Activated effector memory CD4-positive, alpha-beta T cell treated with anti-CD3 and anti-CD28 coated beads, Interleukin-2, amount 50 U/mL, for 16 hours (primary cell): ENCODE data around the gene PNMA6A.
"Not testable (repeated sequence)": the region's sequence is repeated elsewhere in the genome, so short reads cannot be mapped to it uniquely, and the experiment has no call there.

Experiments used
- DNase-seq: peaks from one replicate; pipeline ENCODE4 v3.0.0-alpha.2; 2020

PNMA6A gene

DNA sequence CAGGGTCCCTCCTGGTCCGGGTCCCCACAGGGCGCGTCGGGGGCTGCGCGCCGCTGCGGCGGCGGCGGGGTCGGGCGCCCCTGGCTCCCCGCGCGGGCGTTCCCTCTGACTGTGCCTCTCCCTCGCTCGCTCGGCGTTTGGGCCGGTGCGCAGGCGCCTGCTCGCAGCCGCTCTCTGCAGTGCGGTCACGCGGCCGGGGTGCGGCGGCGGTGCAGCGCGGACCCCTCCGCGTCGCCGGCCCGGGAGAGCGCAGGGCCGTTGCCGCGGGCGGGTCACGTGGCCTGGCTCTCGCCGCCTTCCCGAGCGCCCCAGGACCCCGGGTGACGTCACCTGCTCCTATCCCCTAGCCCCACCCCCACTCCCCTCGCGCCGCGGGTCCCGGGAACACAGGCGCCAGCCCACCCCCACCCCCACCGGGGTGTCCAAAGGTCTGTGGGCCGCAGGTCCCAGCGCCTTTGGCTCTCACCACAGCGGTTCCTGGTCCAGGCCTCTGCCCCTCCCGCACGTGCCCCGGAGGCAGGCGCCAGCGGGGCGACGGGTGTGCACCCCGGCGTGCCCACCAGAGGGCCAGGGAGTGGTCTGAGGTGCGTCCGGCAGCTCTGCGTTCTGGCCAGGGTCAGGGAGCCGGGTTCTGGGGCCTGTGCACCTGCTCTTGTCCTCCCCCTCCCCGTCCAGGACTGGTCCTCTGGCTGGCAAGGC, 5.3 kb downstream of the PNMA6A start:
- DNase-seq, result not testable (repeated sequence)

DNA sequence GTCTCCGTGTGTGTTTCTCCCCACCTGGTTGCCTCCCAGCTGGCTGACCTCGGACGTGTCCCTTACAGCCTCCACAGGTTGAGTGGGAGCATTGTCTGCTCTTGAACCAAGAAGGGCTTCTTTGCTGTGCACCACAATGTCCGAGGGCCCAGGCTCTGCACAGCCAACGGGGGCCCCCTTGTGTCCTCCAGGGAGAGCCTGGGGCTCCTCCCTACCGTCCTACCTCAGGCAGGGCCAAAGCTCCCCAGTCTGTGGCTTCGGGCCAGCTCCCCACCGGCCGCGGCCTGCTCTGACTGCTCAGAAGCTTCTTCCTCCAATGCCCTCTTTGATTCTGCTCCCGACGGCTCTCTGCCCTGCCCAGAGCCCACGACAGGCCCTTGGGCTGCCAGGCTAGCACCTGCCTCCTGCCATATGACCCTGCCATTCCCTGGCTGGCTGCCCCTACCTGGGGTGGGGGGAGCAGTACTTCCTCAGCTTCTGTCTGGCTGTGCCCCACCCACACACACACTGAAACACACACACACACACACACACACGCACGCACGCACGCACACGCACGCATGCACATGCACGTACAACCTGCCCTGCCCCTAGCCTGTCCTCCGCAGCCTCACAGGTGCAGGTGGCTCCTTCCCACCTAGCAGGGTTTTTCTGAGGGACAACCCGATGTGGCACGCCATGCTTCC, 11.1 kb downstream of the PNMA6A start:
- DNase-seq, result not testable (repeated sequence)

DNA sequence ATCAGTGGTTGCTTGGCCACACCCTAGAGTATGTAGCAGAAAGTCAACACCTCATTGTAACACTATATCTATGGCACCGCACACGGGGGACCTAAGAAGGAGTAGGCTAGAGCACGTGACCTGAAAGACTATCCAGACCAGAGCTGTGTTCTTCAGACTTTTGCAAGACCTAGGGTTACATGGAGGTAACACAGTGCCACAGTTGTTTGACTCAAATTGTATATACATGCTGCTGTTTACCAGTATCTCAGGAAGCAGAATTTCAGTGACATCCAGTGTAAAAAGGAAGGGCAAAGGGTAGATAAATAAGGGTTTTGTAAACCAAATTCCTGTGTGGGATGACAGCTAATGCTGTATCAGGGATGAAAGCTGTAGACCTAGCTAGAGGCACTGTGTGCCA, 30.2 kb downstream of the PNMA6A start:
- DNase-seq, result no peak

DNA sequence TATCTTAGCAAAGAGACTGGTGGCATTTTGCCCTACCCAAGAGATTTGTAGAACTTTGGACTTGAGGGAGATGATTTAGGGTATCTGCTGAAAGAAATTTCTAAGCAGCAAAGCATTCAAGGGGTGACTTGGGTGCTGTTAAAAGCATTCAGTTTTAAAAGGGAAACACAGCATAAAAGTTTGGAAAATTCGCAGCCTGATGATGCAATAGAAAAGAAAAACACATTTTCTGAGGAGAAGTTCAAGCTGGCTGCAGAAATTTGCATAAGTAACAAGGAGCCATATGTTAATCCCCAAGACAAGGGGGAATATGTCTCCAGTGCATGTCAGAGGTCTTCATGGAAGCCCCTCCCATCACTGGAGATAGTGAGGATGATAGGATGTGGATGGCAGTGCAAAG, 32.7 kb downstream of the PNMA6A start:
- DNase-seq, result not testable (repeated sequence)

DNA sequence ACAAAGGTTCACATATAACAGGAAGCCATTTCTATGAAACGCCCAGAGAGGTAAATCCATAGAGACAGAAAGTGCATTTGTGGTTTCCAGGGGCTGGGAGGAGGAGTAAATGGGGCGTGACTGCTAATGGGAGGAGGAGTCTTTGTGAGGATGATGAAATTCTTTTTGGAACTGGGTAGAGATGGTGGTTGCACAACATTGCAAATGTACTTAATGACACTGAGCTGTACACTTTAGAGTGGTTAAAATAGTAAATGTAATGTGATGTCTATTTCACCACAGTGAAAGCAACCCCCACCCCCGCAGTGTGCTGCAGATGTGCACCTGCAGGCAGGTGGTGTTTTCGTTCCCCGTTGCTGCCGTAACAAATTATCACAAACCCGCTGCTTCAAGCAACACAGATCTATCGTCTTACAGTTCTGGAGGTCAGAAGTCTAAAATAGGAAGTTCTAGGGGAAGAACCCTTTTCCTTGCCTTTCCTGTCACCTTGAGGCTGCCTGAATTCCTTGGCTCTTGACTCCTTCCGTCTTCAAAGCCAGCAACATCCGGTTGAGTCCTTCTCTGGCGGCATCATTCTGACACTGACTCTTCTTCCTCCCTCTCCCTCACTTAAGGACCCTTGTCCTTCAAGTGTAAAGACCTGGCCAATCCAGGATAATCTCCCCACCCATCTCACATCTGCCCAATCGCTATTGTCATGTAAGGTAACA, 34.0 kb downstream of the PNMA6A start:
- not testable (repeated sequence) for DNase-seq

DNA sequence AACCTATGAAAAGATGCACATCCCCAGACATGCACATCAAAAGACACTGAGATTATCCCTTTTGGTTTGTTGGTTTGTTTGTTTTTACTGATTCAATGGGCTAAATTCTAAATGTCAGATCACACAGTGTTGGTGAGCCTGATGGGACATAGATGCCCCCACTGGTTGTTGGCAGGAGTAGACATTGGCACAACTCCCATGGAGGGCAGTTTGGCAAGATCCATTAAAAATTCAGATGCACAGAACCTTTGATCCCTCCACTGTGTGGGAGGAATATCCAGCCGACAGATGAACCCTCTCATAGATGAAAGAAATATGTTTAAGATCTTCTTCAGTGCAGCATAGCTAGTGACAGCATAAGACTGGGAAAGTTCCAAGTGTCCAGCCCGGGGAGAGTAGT, 38.5 kb downstream of the PNMA6A start:
- not testable (repeated sequence) for DNase-seq

DNA sequence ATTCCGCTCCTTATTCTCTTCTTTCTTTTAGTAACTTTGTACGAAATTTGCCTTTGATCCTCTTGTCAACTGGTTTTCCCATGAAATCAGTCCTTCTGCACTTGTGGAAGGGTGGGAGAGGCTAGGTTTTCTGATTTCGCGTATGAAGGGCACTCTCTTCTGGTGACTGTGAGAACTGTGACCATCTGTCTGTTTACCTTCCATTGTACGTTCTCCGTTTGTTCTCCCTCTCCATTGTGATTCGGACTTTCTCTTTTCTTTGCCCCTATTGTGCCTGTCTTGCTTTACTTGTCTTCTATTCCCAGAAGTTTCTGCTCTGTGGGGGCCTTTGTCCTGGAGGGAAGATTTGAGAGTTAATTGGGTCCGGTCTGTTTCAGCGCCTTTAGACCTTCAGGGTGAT, 41.6 kb downstream of the PNMA6A start:
- DNase-seq, result not testable (repeated sequence)

DNA sequence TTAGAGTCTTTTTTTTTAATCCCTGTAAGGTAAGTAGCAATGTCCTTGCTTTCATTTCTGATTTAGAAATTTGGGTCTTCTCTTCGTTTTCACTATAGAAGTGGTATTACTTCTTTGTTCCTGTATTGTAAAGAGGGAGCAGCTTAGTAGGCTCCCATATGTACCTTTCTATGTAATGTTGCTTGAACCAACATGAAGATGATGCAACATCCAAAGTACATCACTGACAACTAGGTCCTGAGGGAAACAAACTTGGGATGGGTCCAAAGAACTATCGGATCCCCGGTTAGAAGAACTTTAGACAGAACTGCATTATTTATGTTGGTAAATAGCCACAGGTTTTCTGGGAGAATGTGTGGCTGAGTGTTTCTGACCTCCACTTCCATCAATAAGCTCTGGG, 45.5 kb downstream of the PNMA6A start:
- not testable (repeated sequence) for DNase-seq

DNA sequence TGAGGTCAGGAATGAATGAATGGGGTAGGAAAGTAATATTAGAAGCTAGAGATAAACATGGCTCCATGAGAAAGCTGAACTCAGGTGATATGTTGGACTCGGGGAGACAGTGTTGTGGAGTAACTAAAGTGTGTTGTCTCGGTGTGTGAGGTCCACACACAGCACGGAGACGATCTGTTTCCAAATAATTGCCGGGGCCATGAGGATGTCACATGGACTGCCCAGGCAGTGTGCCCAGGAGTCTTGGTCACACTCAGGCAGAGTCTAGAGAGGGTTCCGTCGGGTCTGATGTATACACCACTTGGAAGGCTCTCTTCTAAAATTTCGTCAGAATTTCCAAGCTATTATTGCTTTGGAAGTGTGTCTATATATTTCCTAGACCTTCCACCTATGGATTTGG, 48.0 kb downstream of the PNMA6A start:
- not testable (repeated sequence) for DNase-seq

DNA sequence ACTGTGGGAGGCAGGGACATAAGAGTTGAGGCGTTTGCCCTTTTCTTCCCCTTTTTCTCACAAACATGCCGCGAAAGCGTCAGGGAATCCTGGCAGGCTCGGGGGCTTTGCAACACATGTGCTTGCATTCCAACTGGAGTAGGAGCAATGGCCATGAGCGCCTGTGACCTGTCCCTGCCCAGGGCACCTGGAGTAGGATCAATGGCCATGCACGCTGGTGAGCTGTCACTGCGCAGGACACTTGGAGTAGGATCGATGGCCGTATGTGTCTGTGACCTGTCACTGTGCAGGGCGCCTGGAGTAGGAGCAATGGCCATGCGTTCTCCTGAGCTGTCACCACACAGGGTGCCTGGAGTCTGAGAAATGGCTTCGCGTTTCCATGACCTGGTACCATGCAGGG, 51.2 kb downstream of the PNMA6A start:
- DNase-seq, result not testable (repeated sequence)
